ENCODE results near the gene SEZ6L. TPM values are rescaled to one million over a fixed set of nuclear protein-coding genes. Genes with fewer than 3 reads are reported as not detected.
A peak's percentile ranks its signal among the peaks of the same experiment; 100 is the strongest.

Gene SEZ6L
- total RNA-seq (1 to 10 TPM in 2 of 10 donors, under 1 TPM in 8; 0.10 to 2.5 (median 0.34) TPM), polyA plus RNA-seq (under 1 TPM; 0.01 to 0.07 TPM)
- long read RNA-seq, donor 1 = 0 reads
- long read RNA-seq, donor 2 = 0 reads
- long read RNA-seq, donor 3 = 0 reads

DNA sequence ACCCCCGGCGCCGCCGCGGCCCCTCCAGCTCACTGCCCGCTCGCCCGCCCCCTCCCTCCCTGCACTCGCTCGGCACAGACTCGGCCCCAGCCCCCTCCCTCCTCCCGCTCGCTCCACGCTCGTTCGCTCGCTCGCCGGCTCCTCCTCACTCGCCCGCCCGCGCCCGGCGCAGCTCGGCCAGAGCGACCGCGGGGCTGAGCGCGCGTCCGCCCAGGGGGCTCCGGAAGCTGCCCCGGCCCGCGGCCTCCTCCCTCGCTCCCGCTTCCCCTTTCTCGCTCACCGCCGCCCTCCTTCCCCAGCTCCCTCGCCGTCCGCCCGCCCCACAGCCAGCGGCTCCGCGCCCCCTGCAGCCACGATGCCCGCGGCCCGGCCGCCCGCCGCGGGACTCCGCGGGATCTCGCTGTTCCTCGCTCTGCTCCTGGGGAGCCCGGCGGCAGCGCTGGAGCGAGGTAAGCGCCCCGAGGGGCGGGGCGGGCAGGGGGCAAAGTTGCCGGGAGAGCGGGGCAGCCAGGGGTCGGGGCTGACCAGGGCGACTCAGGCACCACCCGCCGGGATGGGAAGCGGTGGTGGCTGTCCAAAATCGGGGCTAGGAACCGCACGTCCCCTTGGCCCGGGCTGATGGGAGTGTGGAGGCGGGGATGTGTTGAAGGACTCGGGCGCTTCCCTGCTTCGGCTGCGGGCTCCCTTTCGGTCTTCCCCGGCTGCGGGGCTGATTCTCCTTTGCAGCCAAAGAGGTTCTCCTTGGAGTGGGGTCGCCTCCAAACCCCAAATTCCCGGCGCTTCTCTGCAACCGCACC lies at the start of gene SEZ6L:
Gene SEZ6L, plus strand, starts transcription at position 148 of the 797 bp plus-strand sequence. Its CDS starts 208 bp downstream, at position 356.
- 1% methylated on average over 59 to 92 of the region's 92 CpGs for WGBS, 2 donors
- ATAC-seq = peak; percentile 39 to 84 (median 57)
- intact Hi-C loops (cut with DNase I) = loop anchor here in 1 of 10 donors (10.0 kb wide), 1 partner anchor 165 kb away; no protein-coding TSS in a partner anchor
- peak; percentile 12 to 29 for DNase-seq
- peak within 1 kb of the TSS in 9 of 10 donors; percentile 41 to 57 (median 50) for H3K4me3 ChIP-seq
- peak within 1 kb of the TSS in 2 of 10 donors; percentile 4 to 26 for H3K27ac ChIP-seq
- TF ChIP-seq, protein P1, sequence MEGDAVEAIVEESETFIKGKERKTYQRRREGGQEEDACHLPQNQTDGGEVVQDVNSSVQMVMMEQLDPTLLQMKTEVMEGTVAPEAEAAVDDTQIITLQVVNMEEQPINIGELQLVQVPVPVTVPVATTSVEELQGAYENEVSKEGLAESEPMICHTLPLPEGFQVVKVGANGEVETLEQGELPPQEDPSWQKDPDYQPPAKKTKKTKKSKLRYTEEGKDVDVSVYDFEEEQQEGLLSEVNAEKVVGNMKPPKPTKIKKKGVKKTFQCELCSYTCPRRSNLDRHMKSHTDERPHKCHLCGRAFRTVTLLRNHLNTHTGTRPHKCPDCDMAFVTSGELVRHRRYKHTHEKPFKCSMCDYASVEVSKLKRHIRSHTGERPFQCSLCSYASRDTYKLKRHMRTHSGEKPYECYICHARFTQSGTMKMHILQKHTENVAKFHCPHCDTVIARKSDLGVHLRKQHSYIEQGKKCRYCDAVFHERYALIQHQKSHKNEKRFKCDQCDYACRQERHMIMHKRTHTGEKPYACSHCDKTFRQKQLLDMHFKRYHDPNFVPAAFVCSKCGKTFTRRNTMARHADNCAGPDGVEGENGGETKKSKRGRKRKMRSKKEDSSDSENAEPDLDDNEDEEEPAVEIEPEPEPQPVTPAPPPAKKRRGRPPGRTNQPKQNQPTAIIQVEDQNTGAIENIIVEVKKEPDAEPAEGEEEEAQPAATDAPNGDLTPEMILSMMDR (IDR thresholded peaks at IDR 0.05) = no peak
- H3K36me3 ChIP-seq = no peaks in the 10 kb centered on the region
- H3K9me3 ChIP-seq = no peaks in the 10 kb centered on the region
- H3K27me3 ChIP-seq = peaks cover 0 to 97% (median 83%) of the 10 kb centered on the region in 7 donors
- peaks cover 0 to 17% (median 12%) of the 10 kb centered on the region in 9 donors for H3K4me1 ChIP-seq

DNA sequence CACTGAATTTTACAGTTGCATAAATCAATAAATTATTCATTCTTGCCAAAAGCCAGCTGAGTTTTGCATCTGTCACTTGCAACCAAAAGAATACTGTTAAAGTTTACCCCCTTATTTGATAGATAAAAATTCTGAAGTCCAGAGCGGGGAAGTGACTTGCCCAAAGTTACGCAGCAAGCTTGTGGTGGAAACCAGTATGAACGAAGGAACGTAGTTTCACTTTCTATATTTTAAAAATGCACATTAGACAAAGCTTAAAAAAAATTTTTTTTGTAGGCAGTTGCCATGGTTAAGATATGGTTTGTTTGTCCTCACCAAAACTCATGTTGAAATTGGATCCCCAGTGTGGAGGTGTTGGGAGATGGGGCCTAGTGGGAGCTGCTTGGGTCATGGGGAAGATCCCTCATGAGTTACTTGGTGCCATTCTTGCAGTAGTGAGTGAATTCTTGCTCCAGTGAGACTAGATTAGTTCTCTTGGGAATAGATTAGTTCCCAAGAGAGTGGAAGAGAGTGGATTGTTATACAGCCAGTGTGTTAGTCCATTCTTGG lies 46.3 kb upstream of the SEZ6L start:
- H3K27ac ChIP-seq = no peak overlapping the region
- H3K27me3 ChIP-seq = peaks cover 0 to 30% (median 18%) of the 10 kb centered on the region in 7 donors
- no peaks in the 10 kb centered on the region for H3K36me3 ChIP-seq
- H3K9me3 ChIP-seq = no peaks in the 10 kb centered on the region
- DNase-seq (no peak), ATAC-seq (no peak)
- 88 to 93% methylated on average over 4 of the region's 4 CpGs for WGBS, 2 donors
- H3K4me3 ChIP-seq = no peak overlapping the region
- TF ChIP-seq, protein P1 (IDR thresholded peaks at IDR 0.05) = no peak
- H3K4me1 ChIP-seq = no peaks in the 10 kb centered on the region
- intact Hi-C loops (cut with DNase I) = no loop called here

DNA sequence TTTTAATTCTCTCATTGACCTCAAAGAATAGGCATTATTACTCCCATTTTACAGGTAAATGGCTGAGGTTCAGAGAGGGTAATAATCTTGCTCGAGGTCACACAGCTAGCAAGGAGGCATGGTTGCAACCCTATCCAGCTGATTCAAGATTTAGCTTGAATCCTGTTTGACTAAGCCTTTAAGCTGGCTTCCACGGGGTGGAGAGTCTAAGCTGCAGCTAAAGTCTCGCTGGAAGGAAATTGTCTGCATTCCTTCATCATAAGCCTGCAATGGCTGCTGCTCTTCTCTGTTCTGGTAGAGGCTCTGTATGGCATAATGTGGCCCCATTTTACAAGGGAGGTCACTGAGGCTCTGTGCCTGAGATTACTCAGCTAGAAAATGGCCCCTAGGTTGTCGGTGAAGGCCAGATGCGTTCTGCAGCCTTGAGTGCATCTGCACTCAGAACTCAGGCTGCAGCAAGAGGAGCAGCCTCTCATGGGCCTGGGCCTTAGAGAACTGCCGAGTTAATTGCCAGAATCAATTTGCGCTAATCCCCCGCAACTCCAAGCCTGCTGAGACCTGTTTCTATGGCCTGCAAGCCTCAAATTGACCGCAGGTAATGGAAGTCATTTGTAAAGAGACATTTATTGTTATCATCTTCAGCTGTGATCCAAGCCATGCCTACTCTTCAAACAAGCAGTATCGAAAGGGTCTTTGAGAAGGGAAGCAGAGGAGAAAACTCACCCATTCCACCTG lies 44.1 kb upstream of the SEZ6L start:
- H3K4me1 ChIP-seq = no peaks in the 10 kb centered on the region
- ATAC-seq (no peak), DNase-seq (no peak)
- TF ChIP-seq, protein P1 (IDR thresholded peaks at IDR 0.05) = no peak
- WGBS, 2 donors = 73% methylated on average over 10 of the region's 10 CpGs
- no peaks in the 10 kb centered on the region for H3K36me3 ChIP-seq
- no peak overlapping the region for H3K4me3 ChIP-seq
- intact Hi-C loops (cut with DNase I) = no loop called here
- no peaks in the 10 kb centered on the region for H3K9me3 ChIP-seq
- peaks cover 0 to 27% (median 14%) of the 10 kb centered on the region in 7 donors for H3K27me3 ChIP-seq
- no peak overlapping the region for H3K27ac ChIP-seq

DNA sequence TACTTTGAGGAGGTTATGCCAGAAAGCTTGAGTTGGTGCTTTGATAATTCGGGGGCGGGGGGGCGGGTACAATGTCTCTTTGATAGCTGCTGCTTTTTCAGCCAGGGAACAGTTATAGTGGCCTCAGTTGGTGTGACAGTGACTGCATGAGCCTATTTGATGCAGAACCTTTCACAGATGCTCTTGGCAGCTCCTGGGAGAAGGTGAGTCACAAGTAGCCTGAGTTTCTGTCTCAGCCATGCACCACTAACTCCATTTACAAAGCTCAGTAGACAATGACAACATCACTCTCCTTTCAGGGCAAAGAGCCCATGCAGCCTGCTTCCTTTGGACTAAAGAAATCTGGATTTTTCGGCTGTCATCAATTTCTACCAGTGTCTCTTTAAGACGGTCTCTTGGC lies 42.1 kb upstream of the SEZ6L start:
- H3K9me3 ChIP-seq = no peaks in the 10 kb centered on the region
- DNase-seq = no peak
- peaks cover 0 to 27% (median 12%) of the 10 kb centered on the region in 7 donors for H3K27me3 ChIP-seq
- H3K4me3 ChIP-seq = no peak overlapping the region
- H3K27ac ChIP-seq = no peak overlapping the region
- intact Hi-C loops (cut with DNase I) = no loop called here
- no peaks in the 10 kb centered on the region for H3K36me3 ChIP-seq
- H3K4me1 ChIP-seq = no peaks in the 10 kb centered on the region
- WGBS, 2 donors = 71 to 80% methylated on average over 5 of the region's 5 CpGs
- TF ChIP-seq, protein P1 (IDR thresholded peaks at IDR 0.05) = no peak
- ATAC-seq = no peak

Data from heart right ventricle (tissue), 16 donors.